H9 (cell line): ENCODE data around the gene PTF1A. TPM values are rescaled to one million over a fixed set of nuclear protein-coding genes. Genes with fewer than 3 reads are reported as not detected.

ENCODE experiments used
- DNase-seq: peaks from one replicate; pipeline ENCODE4 v3.0.0-alpha.2; 2017
- H2AFZ ChIP-seq: one replicate; pipeline ENCODE4 v1.6.1; 2013; ENCODE audit warnings: mild to moderate bottlenecking, low read length, control low read depth, moderate library complexity
- H2AK5ac ChIP-seq: 2 replicates; pipeline ENCODE4 v1.6.1; 2013; ENCODE audit warnings: low read length, control low read depth, mixed read lengths; ENCODE audit not compliant: insufficient read length
- H2BK120ac ChIP-seq: one replicate; pipeline ENCODE4 v1.6.1; 2013; ENCODE audit warnings: low read depth, mild to moderate bottlenecking, low read length, control low read depth, inconsistent platforms; ENCODE audit not compliant: poor library complexity, severe bottlenecking
- H2BK12ac ChIP-seq: 2 replicates; pipeline ENCODE4 v1.6.1; 2013; ENCODE audit warnings: low read length, control low read depth, mixed read lengths, low read depth; ENCODE audit not compliant: insufficient read length
- H2BK15ac ChIP-seq: 2 replicates; pipeline ENCODE4 v1.6.1; 2013; ENCODE audit warnings: low read depth, low read length, control low read depth
- H2BK20ac ChIP-seq: one replicate; pipeline ENCODE4 v1.6.1; 2013; ENCODE audit warnings: low read depth, mild to moderate bottlenecking, low read length, control low read depth, inconsistent platforms; ENCODE audit not compliant: poor library complexity, severe bottlenecking
- H2BK5ac ChIP-seq: 2 replicates; pipeline ENCODE4 v1.6.1; 2013; ENCODE audit warnings: low read length, control low read depth, mixed read lengths; ENCODE audit not compliant: insufficient read length
- H3K14ac ChIP-seq: 2 replicates; pipeline ENCODE4 v1.6.1; 2013; ENCODE audit warnings: low read length, control low read depth; ENCODE audit not compliant: insufficient read depth
- H3K18ac ChIP-seq: 2 replicates; pipeline ENCODE4 v1.6.1; 2013; ENCODE audit warnings: low read depth, mild to moderate bottlenecking, mixed read lengths, low read length, control low read depth; ENCODE audit not compliant: insufficient read length
- H3K23ac ChIP-seq: 2 replicates; pipeline ENCODE4 v1.6.1; 2013; ENCODE audit warnings: low read length, control low read depth, mixed read lengths, low read depth; ENCODE audit not compliant: insufficient read length
- H3K23me2 ChIP-seq: 2 replicates; pipeline ENCODE4 v1.6.1; 2013; ENCODE audit warnings: low read depth, mild to moderate bottlenecking, mixed read lengths, low read length, control low read depth; ENCODE audit not compliant: insufficient read length, poor library complexity, severe bottlenecking
- H3K27ac ChIP-seq: 2 replicates; pipeline ENCODE4 v1.5.1; 2013; ENCODE audit warnings: low read length, control low read depth, mixed read lengths, low read depth; ENCODE audit not compliant: insufficient read length
- H3K27me3 ChIP-seq: 2 replicates; pipeline ENCODE4 v1.6.1; 2013; ENCODE audit warnings: low read length, control low read depth, inconsistent platforms; ENCODE audit not compliant: insufficient read depth
- H3K4ac ChIP-seq: 2 replicates; pipeline ENCODE4 v1.6.1; 2013; ENCODE audit warnings: low read depth, mild to moderate bottlenecking, control low read depth, inconsistent platforms, low read length, moderate library complexity
- H3K4me1 ChIP-seq: 2 replicates; pipeline ENCODE4 v1.6.1; 2013; ENCODE audit warnings: low read length, control low read depth, inconsistent platforms; ENCODE audit not compliant: insufficient read depth
- H3K4me2 ChIP-seq: 2 replicates; pipeline ENCODE4 v1.6.1; 2013; ENCODE audit warnings: low read length, control low read depth, mixed read lengths; ENCODE audit not compliant: insufficient read length, insufficient read depth
- H3K56ac ChIP-seq: 2 replicates; pipeline ENCODE4 v1.6.1; 2013; ENCODE audit warnings: low read depth, mild to moderate bottlenecking, mixed read lengths, low read length, control low read depth; ENCODE audit not compliant: insufficient read length
- H3K79me1 ChIP-seq: 2 replicates; pipeline ENCODE4 v1.6.1; 2013; ENCODE audit warnings: low read depth, mild to moderate bottlenecking, moderate library complexity, low read length, control low read depth, inconsistent platforms; ENCODE audit not compliant: insufficient read depth, poor library complexity, severe bottlenecking
- H3K79me2 ChIP-seq: 2 replicates; pipeline ENCODE4 v1.6.1; 2013; ENCODE audit warnings: low read length, control low read depth, inconsistent platforms; ENCODE audit not compliant: insufficient read depth
- H3K9ac ChIP-seq: 2 replicates; pipeline ENCODE4 v1.6.1; 2013; ENCODE audit warnings: low read length, control low read depth, mixed read lengths; ENCODE audit not compliant: insufficient read length; ENCODE audit errors: extremely low read depth
- H3K9me3 ChIP-seq: one replicate; pipeline ENCODE4 v1.6.1; 2013; ENCODE audit warnings: low read depth, low read length, inconsistent platforms; ENCODE audit not compliant: control insufficient read depth
- H3T11ph ChIP-seq: one replicate; pipeline ENCODE4 v1.6.1; 2013; ENCODE audit warnings: mild to moderate bottlenecking, low read length, control low read depth, inconsistent platforms
- H4K20me1 ChIP-seq: one replicate; pipeline ENCODE4 v1.6.1; 2013; ENCODE audit not compliant: control insufficient read depth, insufficient read length, insufficient read depth
- H4K5ac ChIP-seq: 2 replicates; pipeline ENCODE4 v1.6.1; 2013; ENCODE audit warnings: low read depth, mild to moderate bottlenecking, mixed read lengths, low read length, control low read depth; ENCODE audit not compliant: insufficient read length
- H4K8ac ChIP-seq: replicated peaks from 2 replicates; pipeline ENCODE4 v1.6.1; 2013; ENCODE audit warnings: low read length, control low read depth, mixed read lengths, low read depth; ENCODE audit not compliant: insufficient read length
- H4K91ac ChIP-seq: 2 replicates; pipeline ENCODE4 v1.6.1; 2013; ENCODE audit warnings: low read depth, mild to moderate bottlenecking, moderate library complexity, mixed read lengths, low read length, control low read depth; ENCODE audit not compliant: insufficient read length
- H3K27ac Mint-ChIP-seq, 3 experiments: 2 replicates in 2 of 3; 3 replicates in 1 of 3; pipeline ENCODE4 v1.8.0; 2020 to 2021; ENCODE audit warnings: mixed read lengths in 3 of 3, mild to moderate bottlenecking in 1 of 3, moderate library complexity in 1 of 3
- H3K27me3 Mint-ChIP-seq: 2 replicates; pipeline ENCODE4 v1.8.0; 2021; ENCODE audit warnings: low read depth, mild to moderate bottlenecking, moderate library complexity, mixed read lengths
- H3K36me3 Mint-ChIP-seq, 3 experiments: 2 replicates in 2 of 3; 3 replicates in 1 of 3; pipeline ENCODE4 v1.8.0; 2020 to 2021; ENCODE audit warnings: low read depth in 3 of 3, mixed read lengths in 3 of 3; ENCODE audit not compliant: insufficient read depth in 1 of 3
- H3K4me1 Mint-ChIP-seq, 2 experiments: 2 replicates each; pipeline ENCODE4 v1.8.0; 2020; ENCODE audit warnings: mixed read lengths in 2 of 2
- H3K4me3 Mint-ChIP-seq, 2 experiments: 2 replicates in 1 of 2; 3 replicates in 1 of 2; pipeline ENCODE4 v1.8.0; 2020 to 2021; ENCODE audit warnings: mild to moderate bottlenecking in 2 of 2, mixed read lengths in 2 of 2, moderate library complexity in 1 of 2
- H3K9me3 Mint-ChIP-seq, 2 experiments: 2 replicates in 1 of 2; 3 replicates in 1 of 2; pipeline ENCODE4 v1.8.0; 2020; ENCODE audit warnings: mild to moderate bottlenecking in 2 of 2, mixed read lengths in 2 of 2, moderate library complexity in 1 of 2
- CTCF ChIP-seq: fragments of 200-600 bp; sonication (generic); conservative IDR thresholded peaks from 3 replicates; pipeline ENCODE4 v1.8.0; 2021; ENCODE audit warnings: antibody characterized with exemption, mild to moderate bottlenecking
- WGBS: extraction: QIAGEN DNeasy Blood & Tissue Kit; methylation state at CpG from one replicate; pipeline ENCODE4 v1.1.7; 2013; ENCODE audit warnings: missing lambda C conversion rate, low lambda C conversion rate, mixed read lengths; ENCODE audit not compliant: insufficient read length; ENCODE audit errors: extremely low coverage; 5-methylcytosine and 5-hydroxymethylcytosine counted together
- total RNA-seq: library from RNA; stranded (reverse); gene quantifications from 2 replicates; pipeline ENCODE4 v1.2.1, GENCODE V29; 2021

Gene PTF1A
- total RNA-seq, 1 experiment from 2014 or later: not detected

- Mint-ChIP-seq H3K27ac (no peak overlapping the region), H3K27me3 (peaks cover 90% of the 10 kb centered on the region), H3K36me3 (no peaks in the 10 kb centered on the region), H3K9me3 (no peaks in the 10 kb centered on the region), H3K4me1 (peaks cover 11 to 20% of the 10 kb centered on the region in 2 experiments), H3K4me3 (no peak overlapping the region)
- no peaks in the 10 kb centered on the region for H4K20me1 ChIP-seq
- H3K79me1 ChIP-seq: no peaks in the 10 kb centered on the region
- H3K23me2 ChIP-seq: no peaks in the 10 kb centered on the region
- H3K4me1 ChIP-seq: no peaks in the 10 kb centered on the region
- no peak overlapping the region for H2AK5ac ChIP-seq
- H3K9me3 ChIP-seq: no peaks in the 10 kb centered on the region
- H3K27me3 ChIP-seq: peaks cover 45% of the 10 kb centered on the region
- no peaks in the 10 kb centered on the region for H3K79me2 ChIP-seq
- no peak overlapping the region for H3K4me2 ChIP-seq
- DNase-seq: no peak
- H2BK5ac ChIP-seq: no peak overlapping the region
- no peak for TF ChIP-seq CTCF
- H2BK15ac ChIP-seq: no peak overlapping the region
- no peak overlapping the region for H4K5ac ChIP-seq
- H4K91ac ChIP-seq: no peak overlapping the region
- H3K27ac ChIP-seq: no peak overlapping the region
- H3K23ac ChIP-seq: no peak overlapping the region
- H4K8ac ChIP-seq: no peak overlapping the region
- no peak overlapping the region for H3K18ac ChIP-seq
- H2BK12ac ChIP-seq: no peak overlapping the region
- H2BK120ac ChIP-seq: no peak overlapping the region
- no peak overlapping the region for H3T11ph ChIP-seq
- WGBS: no CpG with 5 or more reads among the region's 3 CpGs
- H3K14ac ChIP-seq: no peak overlapping the region
- H3K56ac ChIP-seq: no peak overlapping the region
- H2BK20ac ChIP-seq: no peak overlapping the region
- no peak overlapping the region for H3K4ac ChIP-seq
- no peak overlapping the region for H2AFZ ChIP-seq
- no peak overlapping the region for H3K9ac ChIP-seq
Observed at GRCh38 chr10:23205972-23206642, 14.0 kb downstream of the PTF1A start.
